ENCODE measurements around the gene SF3B3. TPM values are rescaled to one million over a fixed set of nuclear protein-coding genes. Genes with fewer than 3 reads are reported as not detected.

Gene SF3B3
- total RNA-seq, 4 donors from 2014 or later = 103 to 132 (median 119) TPM

GRCh38 chr16:70483426-70483825 is 40.2 kb upstream of the SF3B3 start:
- TF ChIP-seq EP300 (IDR thresholded peaks at IDR 0.05) (no peak), CTCF (IDR thresholded peaks at IDR 0.05) (no peak), POLR2A (IDR thresholded peaks at IDR 0.05) (no peak)
- peaks cover 0 to 95% (median 0%) of the 10 kb centered on the region in 3 donors for H3K36me3 ChIP-seq
- H3K27ac ChIP-seq = no peak overlapping the region
- peaks cover 0 to 3% (median 0%) of the 10 kb centered on the region in 4 donors for H3K4me1 ChIP-seq
- H3K27me3 ChIP-seq = no peaks in the 10 kb centered on the region
- H3K4me3 ChIP-seq = no peak overlapping the region
- DNase-seq (ENCODE audit: low spot score in 2 of 2) = no peak
- H3K9me3 ChIP-seq = no peaks in the 10 kb centered on the region
- WGBS, 2 donors = 95 to 97% methylated on average over 5 of the region's 5 CpGs

GRCh38 chr16:70484867-70485266 is 38.7 kb upstream of the SF3B3 start:
- Histone ChIP-seq H3K27ac (no peak overlapping the region), H3K4me3 (no peak overlapping the region), H3K27me3 (no peaks in the 10 kb centered on the region), H3K9me3 (no peaks in the 10 kb centered on the region), H3K4me1 (no peaks in the 10 kb centered on the region), H3K36me3 (peaks cover 0 to 95% (median 0%) of the 10 kb centered on the region in 3 donors)
- TF ChIP-seq EP300 (IDR thresholded peaks at IDR 0.05) = no peak
- no peak for TF ChIP-seq CTCF (IDR thresholded peaks at IDR 0.05)
- TF ChIP-seq POLR2A (IDR thresholded peaks at IDR 0.05) = no peak
- WGBS, 2 donors = 80 to 84% methylated on average over 2 of the region's 2 CpGs
- no peak for DNase-seq (ENCODE audit: low spot score in 2 of 2)

- DNase-seq (ENCODE audit: low spot score in 2 of 2) = no peak
- H3K27me3 ChIP-seq = no peaks in the 10 kb centered on the region
- H3K4me1 ChIP-seq = no peaks in the 10 kb centered on the region
- H3K27ac ChIP-seq = no peak overlapping the region
- H3K36me3 ChIP-seq = peaks cover 0 to 94% (median 5%) of the 10 kb centered on the region in 3 donors
- no peak overlapping the region for H3K4me3 ChIP-seq
- 77 to 80% methylated on average over 6 of the region's 6 CpGs for WGBS, 2 donors
- TF ChIP-seq POLR2A (IDR thresholded peaks at IDR 0.05) = no peak
- H3K9me3 ChIP-seq = no peaks in the 10 kb centered on the region
Observed at GRCh38 chr16:70490261-70490660, 33.4 kb upstream of the SF3B3 start.

- DNase-seq (ENCODE audit: low spot score in 2 of 2) = no peak
- Histone ChIP-seq H3K9me3 (no peaks in the 10 kb centered on the region), H3K4me1 (no peaks in the 10 kb centered on the region), H3K27ac (no peak overlapping the region), H3K27me3 (no peaks in the 10 kb centered on the region), H3K4me3 (no peak overlapping the region), H3K36me3 (peaks cover 0 to 95% (median 5%) of the 10 kb centered on the region in 3 donors)
- TF ChIP-seq POLR2A (IDR thresholded peaks at IDR 0.05) (no peak), EP300 (IDR thresholded peaks at IDR 0.05) (no peak), CTCF (IDR thresholded peaks at IDR 0.05) (no peak)
- WGBS, 2 donors = 87 to 88% methylated on average over 3 of the region's 3 CpGs
Observed at GRCh38 chr16:70493802-70494201, 29.8 kb upstream of the SF3B3 start.

GRCh38 chr16:70494202-70494770 is 29.3 kb upstream of the SF3B3 start:
- Histone ChIP-seq H3K9me3 (no peaks in the 10 kb centered on the region), H3K4me1 (no peaks in the 10 kb centered on the region), H3K27ac (no peak overlapping the region), H3K4me3 (no peak overlapping the region), H3K27me3 (no peaks in the 10 kb centered on the region), H3K36me3 (peaks cover 0 to 95% (median 5%) of the 10 kb centered on the region in 3 donors)
- TF ChIP-seq EP300 (IDR thresholded peaks at IDR 0.05) = no peak
- no peak for TF ChIP-seq CTCF (IDR thresholded peaks at IDR 0.05)
- no peak for TF ChIP-seq POLR2A (IDR thresholded peaks at IDR 0.05)
- WGBS, 2 donors = 86 to 87% methylated on average over 5 of the region's 5 CpGs
- no peak for DNase-seq (ENCODE audit: low spot score in 2 of 2)
